Renal pelvis (tissue), 4 donors: ENCODE measurements around the gene IKZF3. TPM values are rescaled to one million over a fixed set of nuclear protein-coding genes. Genes with fewer than 3 reads are reported as not detected.
A peak's percentile ranks its signal among the peaks of the same experiment; 100 is the strongest.

Source experiments
- DNase-seq: peaks from one replicate; pipeline ENCODE4 v3.0.0-alpha.2; 2013
- polyA plus RNA-seq, 3 donors: library from polyadenylated mRNA; unstranded; fragments of 120-200 nt; gene quantifications; one replicate each; pipeline ENCODE4 v1.2.1, GENCODE V29; 2013; ENCODE audit not compliant: insufficient read length in 3 of 3

The IKZF3 gene
- polyA plus RNA-seq, 3 donors, result 0.23 to 0.33 (median 0.30) TPM

DNA sequence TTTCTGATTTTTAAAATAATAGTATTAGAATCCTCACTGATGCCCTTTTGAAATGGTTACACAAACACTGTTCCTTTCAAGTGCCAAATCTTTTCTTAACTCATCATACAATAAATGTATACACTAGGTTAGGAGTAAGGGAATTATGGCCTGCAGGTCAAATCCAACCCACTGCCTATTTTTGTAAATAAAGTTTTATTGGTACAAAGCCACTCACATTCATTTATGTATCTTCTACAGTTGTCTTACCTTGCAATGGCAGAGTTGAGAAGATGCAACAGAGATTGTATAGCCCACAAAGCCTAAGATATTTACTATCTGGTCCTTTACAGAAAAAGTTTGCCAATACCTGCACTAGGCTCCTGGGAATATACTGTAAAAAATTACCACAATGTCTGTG lies 47.8 kb downstream of the IKZF3 start:
- DNase-seq, result no peak

DNA sequence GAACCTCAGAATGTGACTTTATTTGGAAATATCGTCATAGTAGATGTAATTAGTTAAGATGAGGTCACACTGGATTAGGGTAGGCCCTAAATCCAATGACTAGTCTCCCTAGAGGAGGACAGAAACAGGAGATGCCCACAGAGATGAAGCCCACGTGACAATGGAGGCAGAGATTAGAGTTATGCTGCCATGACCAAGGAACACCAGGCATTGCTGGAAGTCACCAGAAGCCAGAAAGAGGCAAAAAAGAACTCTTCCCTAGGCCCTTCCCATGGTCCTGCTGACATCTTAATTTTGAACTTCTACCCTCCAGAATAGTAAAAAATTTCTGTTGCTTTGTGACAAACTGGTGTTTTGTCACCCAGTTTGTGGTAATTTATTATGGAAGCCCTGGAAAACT lies 49.6 kb downstream of the IKZF3 start:
- DNase-seq, result no peak

- no peak for DNase-seq
These were observed 50.5 kb downstream of the IKZF3 start for GRCh38 chr17:39813631-39814030.

- DNase-seq, result no peak
These were observed 51.6 kb downstream of the IKZF3 start for GRCh38 chr17:39812466-39812865.

DNA sequence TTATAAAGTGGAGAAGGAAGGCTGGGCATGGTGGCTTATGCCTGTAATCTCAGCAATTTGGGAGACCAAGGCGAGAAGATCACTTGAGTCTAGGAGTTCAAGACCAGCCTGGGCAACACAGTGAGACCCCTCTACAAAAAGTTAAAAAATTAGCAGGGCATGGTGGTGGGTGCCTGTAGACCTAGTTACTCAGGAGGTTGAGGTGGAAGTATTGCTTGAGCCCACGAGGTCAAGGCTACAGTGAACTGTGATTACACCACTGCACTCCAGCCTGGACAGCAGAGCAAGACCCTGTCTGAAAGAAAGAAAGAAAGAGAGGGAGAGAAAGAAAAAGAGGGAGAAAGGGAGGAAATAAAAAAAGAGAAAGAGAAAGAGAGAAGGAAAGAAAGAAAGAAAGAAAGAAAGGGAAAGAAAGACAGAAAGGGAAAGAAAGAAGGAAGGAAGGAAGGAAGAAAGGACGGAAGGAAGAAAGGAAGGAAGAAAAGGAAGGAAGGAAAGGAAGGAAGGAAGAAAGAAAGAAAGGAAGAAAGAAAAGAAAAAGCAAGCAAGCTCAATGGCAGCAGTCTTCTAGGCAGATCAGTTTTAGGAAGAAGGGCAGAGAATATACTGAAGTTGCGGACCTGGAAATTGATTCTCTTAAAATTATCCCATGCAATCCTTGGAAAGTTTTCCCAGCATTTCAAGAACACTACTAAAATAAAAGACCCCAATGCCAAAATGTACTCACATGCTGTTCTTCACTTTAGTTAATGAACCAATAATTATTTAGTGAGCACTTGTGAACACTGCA lies 53.0 kb downstream of the IKZF3 start:
- no peak for DNase-seq

GRCh38 chr17:39809221-39809620 lies 54.9 kb downstream of the IKZF3 start:
- no peak for DNase-seq

DNA sequence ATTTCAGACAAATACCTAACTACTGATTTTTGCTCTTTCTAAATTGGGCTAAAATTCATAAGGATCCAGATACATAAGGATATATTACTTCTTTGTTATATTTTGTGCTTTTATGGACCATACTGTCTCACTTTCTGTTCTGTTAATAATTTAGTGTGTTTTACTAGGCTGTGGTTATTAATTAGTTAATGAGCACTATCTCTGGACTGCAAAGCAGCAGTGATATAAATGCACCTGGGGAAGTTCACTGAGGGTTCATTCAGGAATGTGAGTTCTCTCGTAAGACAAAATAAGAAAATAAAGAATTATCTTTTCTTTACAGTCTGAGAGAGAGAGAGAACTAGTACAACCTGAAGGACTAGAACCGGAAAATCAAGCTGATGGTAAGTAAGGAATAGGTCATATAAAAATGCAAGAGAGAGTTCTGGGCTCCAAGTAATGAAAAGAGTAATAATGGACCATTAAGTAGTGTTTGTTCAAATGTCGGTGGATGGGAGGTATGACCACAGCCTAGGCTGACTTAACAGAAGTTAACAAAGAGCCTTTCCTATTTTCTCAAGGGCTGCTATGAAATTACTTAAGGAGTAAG lies 55.6 kb downstream of the IKZF3 start:
- DNase-seq, result peak; percentile 17

- DNase-seq, result no peak
These were observed 59.3 kb downstream of the IKZF3 start for GRCh38 chr17:39804839-39805238.

GRCh38 chr17:39801055-39801454 lies 63.1 kb downstream of the IKZF3 start:
- no peak for DNase-seq

GRCh38 chr17:39800540-39800939 lies 63.6 kb downstream of the IKZF3 start:
- no peak for DNase-seq

- DNase-seq, result no peak
These were observed 64.7 kb downstream of the IKZF3 start for GRCh38 chr17:39799395-39799794.

GRCh38 chr17:39794249-39794970 lies 69.7 kb downstream of the IKZF3 start:
- no peak for DNase-seq

DNA sequence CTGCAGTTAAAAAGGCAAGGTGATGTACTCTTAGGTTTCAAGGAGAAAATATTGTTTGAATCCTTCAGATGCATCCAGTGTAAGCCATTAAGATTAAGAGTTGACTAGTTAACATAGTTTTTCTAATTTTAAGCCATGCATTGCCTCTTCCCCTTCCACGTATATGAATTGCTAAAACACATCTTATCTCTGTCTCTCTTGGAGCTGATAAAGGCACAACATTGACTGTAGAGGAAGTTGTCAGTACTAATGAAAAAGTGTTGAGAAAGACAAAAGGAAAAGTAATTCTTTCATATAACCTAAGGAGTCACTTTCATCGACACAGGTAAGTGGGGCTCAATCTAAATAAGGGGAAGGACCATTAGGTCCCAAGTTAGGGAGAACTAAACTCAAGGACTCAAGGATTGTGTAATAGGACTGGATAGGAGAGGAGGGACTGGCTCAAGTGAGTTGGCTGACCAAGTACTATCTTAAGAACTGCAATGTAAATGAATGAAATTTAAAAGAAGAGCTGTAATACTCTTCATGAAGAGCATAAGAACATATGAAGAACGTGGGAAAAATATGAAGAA lies 70.7 kb downstream of the IKZF3 start:
- no peak for DNase-seq

DNA sequence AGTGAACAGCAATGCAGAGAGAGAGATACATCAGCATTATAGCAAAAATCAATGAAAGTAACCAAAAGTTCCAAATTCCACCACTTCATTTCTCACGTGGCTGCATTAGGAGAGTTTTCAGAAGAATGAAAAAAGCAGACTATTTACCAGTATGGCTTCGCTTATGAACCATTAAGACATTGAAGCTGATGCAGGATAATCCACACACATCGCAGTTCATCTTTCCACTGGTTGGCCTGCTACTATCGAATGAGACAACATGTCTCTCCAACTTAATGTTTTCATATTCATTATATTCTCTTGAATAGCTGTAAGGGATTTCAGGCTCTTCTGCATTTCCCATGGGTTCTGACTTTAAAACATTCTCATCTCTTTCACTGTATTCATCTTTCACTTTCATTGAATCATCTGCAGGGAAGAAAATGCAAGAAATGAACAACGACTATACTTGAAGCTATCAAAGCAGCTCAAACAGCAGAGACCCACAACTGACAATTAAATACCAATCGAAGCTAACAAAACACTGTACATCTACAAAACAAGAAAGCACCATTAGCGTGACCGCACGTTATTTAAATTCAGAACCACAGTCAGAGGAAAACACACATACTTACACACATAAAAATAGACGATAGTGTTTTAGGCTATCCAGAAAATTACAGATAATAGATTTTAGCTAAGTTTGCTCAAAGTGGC lies 71.4 kb downstream of the IKZF3 start:
- DNase-seq, result no peak

DNA sequence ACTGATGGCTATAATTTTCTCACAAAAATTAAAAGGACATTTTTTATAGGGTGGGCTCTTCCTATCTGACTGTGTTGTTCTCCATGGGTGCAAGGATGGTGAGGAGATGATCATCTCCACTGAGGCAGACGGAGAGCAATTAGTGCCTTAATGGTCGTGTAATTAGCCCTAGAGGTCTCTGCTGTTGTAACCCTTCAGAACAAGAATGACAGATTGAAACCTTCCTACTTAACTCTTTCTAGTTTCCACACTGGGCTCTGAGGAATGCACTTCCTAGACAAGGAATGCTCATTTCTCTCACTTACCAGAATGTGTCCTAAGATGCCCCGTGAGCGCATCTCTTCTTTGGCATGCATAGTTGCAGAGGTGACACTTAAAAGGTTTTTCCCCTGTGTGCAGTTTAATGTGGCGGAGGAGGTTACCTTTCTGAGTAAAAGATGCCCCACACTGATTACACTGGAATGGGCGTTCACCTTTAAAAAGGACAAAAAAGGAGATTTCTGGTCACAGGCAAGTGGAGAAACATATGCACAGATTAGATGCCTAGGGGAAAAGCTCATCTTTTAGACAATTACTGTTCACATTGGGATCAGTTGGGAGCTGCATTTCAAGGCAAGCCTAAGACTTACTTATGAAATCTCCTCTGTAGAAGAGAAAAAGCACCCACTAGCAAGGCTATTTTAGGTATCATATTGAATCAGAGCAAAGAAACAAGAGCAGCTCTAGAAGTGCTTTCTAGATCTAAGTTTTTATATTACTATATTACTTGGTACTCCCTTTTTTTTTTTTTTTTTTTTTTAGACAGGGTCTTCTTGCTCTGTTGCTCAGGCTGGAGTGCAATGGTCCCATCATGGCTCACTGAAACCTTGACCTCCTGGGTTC lies 72.8 kb downstream of the IKZF3 start:
- no peak for DNase-seq

GRCh38 chr17:39787743-39788484 lies 76.2 kb downstream of the IKZF3 start:
- DNase-seq, result no peak

DNA sequence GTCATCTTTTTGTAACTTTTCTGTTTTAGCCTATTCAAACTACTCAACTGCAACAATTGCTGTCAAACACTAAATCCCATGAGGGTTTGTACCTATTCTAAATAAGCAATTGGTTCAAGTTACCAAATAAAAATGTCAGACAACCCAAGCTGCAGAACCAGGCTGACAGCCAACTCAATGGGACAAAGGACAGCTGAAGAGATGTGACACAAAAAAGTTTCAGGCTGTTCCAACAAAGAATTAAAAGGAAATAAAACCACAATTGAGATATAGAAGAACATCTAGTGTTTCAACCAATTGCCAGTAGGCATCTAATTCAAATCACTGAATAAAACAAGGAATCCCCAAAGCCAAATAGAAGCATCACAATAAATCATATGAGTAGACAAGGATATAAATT lies 77.1 kb downstream of the IKZF3 start:
- DNase-seq, result no peak

DNA sequence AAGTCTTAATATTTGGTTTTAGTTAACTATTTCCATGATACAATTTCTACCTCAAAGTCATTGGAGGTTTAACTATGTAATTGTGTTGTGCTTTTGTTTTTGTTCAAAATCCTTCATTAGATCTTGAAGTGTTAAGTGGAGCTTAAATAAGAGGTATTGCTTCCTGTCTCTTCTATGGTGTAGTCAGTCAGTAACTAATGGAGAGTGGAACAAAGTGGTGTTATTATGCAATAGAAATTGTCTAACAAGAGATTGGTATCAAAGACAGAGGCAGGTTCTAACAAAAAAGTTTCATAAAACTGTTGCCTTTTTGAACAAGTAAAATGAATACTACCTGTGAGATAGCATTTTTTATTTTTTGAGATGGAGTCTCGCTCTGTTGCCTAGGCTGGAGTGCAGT lies 81.1 kb downstream of the IKZF3 start:
- DNase-seq, result no peak

DNA sequence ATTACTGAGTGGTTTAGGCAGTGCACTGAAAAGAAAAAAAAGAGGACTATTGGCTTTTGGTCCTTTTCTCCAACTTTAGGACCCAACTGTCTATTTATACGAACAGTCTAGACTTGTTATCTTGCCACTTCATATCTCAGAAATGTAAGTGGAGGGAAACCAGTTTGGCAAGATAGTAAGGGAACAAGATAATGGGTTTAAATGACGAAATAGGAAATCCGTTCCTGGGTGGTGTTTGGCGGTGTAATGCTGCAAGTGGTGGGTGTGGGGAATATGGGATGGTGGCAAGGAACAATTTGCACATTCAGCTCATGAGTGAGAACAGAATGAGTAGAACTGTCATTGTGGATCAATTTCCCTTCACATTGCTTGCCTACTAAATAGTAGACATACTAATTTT lies 81.6 kb downstream of the IKZF3 start:
- DNase-seq, result no peak

- no peak for DNase-seq
These were observed 82.3 kb downstream of the IKZF3 start for GRCh38 chr17:39781861-39782213.
